GM12801 (cell line): ENCODE results near the gene TEX55.

Experiments
- CTCF ChIP-seq: IDR thresholded peaks from one replicate; pipeline ENCODE4 v1.5.1; 2011; ENCODE audit warnings: control low read depth; ENCODE audit not compliant: insufficient read length; ENCODE audit errors: extremely low read depth

The TEX55 gene

GRCh38 chr3:119149484-119149883, 3.5 kb downstream of the TEX55 start:
- TF ChIP-seq CTCF = no peak

- TF ChIP-seq CTCF = no peak
Measured at GRCh38 chr3:119156868-119157267, 10.9 kb downstream of the TEX55 start.

- TF ChIP-seq CTCF = no peak
Measured at GRCh38 chr3:119157971-119158370, 12.0 kb downstream of the TEX55 start.

- no peak for TF ChIP-seq CTCF
Measured at GRCh38 chr3:119160361-119160760, 14.4 kb downstream of the TEX55 start.

GRCh38 chr3:119160815-119161214, 14.8 kb downstream of the TEX55 start:
- TF ChIP-seq CTCF = no peak

GRCh38 chr3:119161240-119161639, 15.3 kb downstream of the TEX55 start:
- no peak for TF ChIP-seq CTCF

- no peak for TF ChIP-seq CTCF
Measured at GRCh38 chr3:119170821-119171220, 24.9 kb downstream of the TEX55 start.

- no peak for TF ChIP-seq CTCF
Measured at GRCh38 chr3:119173325-119173724, 27.4 kb downstream of the TEX55 start, which contains the start of gene UPK1B. Gene UPK1B, plus strand, starts transcription at chr3:119173598. Its CDS starts 13,144 bp downstream, at chr3:119186742.
